CD14-positive monocyte (primary cell): Measurements from ENCODE around the gene RPL38. TPM values are rescaled to one million over a fixed set of nuclear protein-coding genes. Genes with fewer than 3 reads are reported as not detected.
A peak's percentile ranks its signal among the peaks of the same experiment; 100 is the strongest.

Experiments used
- DNase-seq, 3 donors: peaks; one replicate each; pipeline ENCODE4 v3.0.0-alpha.2; 2011 to 2022
- H2AFZ ChIP-seq: 2 replicates; pipeline ENCODE4 v1.6.0; 2012; ENCODE audit warnings: mild to moderate bottlenecking, low read depth, low read length, inconsistent platforms; ENCODE audit not compliant: insufficient read depth, poor library complexity, severe bottlenecking
- H3K27ac ChIP-seq, 2 donors: 1 replicate in 1 of 2; 2 replicates in 1 of 2; pipeline ENCODE4 v1.5.1; 2012 to 2013; ENCODE audit warnings: low read length in 2 of 2, control low read depth in 1 of 2, inconsistent platforms in 1 of 2, low read depth in 1 of 2, mild to moderate bottlenecking in 1 of 2
- H3K27me3 ChIP-seq, 2 donors: one replicate each; pipeline versions ENCODE4 v1.6.0 to v1.6.1; 2011 to 2013; ENCODE audit warnings: low read length in 2 of 2; ENCODE audit not compliant: control insufficient read depth in 2 of 2, insufficient read depth in 2 of 2
- H3K36me3 ChIP-seq, 2 donors: replicated peaks in 1 of 2; 1 replicate in 1 of 2; 2 replicates in 1 of 2; pipeline versions ENCODE4 v1.5.1 to v1.6.1; 2012 to 2013; ENCODE audit warnings: low read length in 2 of 2, control low read depth in 1 of 2, inconsistent platforms in 1 of 2, mild to moderate bottlenecking in 1 of 2; ENCODE audit not compliant: insufficient read depth in 2 of 2, control insufficient read depth in 1 of 2
- H3K4me1 ChIP-seq, 2 donors: 1 replicate in 1 of 2; 2 replicates in 1 of 2; pipeline versions ENCODE4 v1.5.1 to v1.6.1; 2012 to 2013; ENCODE audit warnings: low read length in 2 of 2, control low read depth in 1 of 2, inconsistent platforms in 1 of 2, mild to moderate bottlenecking in 1 of 2, moderate library complexity in 1 of 2; ENCODE audit not compliant: insufficient read depth in 2 of 2, control insufficient read depth in 1 of 2
- H3K4me2 ChIP-seq: replicated peaks from 2 replicates; pipeline ENCODE3; 2012; ENCODE audit warnings: low read length, moderate library complexity, mild to moderate bottlenecking; ENCODE audit not compliant: poor library complexity, severe bottlenecking; ENCODE audit errors: extremely low read depth
- H3K4me3 ChIP-seq, 3 experiments: fragments of 200-600 bp in 1 of 3; sonication (generic) in 1 of 3; replicated peaks in 1 of 3; 1 replicate in 2 of 3; 2 replicates in 1 of 3; pipeline ENCODE4 v1.5.1; 2011 to 2013; ENCODE audit warnings: low read length in 3 of 3, mild to moderate bottlenecking in 3 of 3, control low read depth in 2 of 3, low read depth in 2 of 3, inconsistent platforms in 1 of 3, moderate library complexity in 1 of 3
- H3K79me2 ChIP-seq: 2 replicates; pipeline ENCODE4 v1.6.0; 2012; ENCODE audit warnings: mild to moderate bottlenecking, control low read depth, inconsistent platforms, low read length, moderate library complexity; ENCODE audit not compliant: insufficient read depth
- H3K9ac ChIP-seq: 2 replicates; pipeline ENCODE4 v1.6.0; 2017; ENCODE audit warnings: low read length, mild to moderate bottlenecking; ENCODE audit not compliant: insufficient read depth, poor library complexity, severe bottlenecking
- H3K9me3 ChIP-seq, 2 donors: replicated peaks in 1 of 2; 1 replicate in 1 of 2; 2 replicates in 1 of 2; pipeline versions ENCODE4 v1.5.1 to v1.6.1; 2012 to 2013; ENCODE audit warnings: low read length in 2 of 2, control low read depth in 1 of 2; ENCODE audit not compliant: control insufficient read depth in 1 of 2, insufficient read depth in 1 of 2
- H4K20me1 ChIP-seq: 2 replicates; pipeline ENCODE4 v1.6.0; 2012; ENCODE audit warnings: mild to moderate bottlenecking, low read length, control low read depth, moderate library complexity; ENCODE audit not compliant: insufficient read depth
- H3K27ac Mint-ChIP-seq, 7 donors: one replicate each; pipeline ENCODE4 v1.8.0; 2020; ENCODE audit warnings: mild to moderate bottlenecking in 7 of 7, mixed read lengths in 7 of 7, moderate library complexity in 6 of 7, inconsistent platforms in 2 of 7
- H3K27me3 Mint-ChIP-seq, 3 donors: one replicate each; pipeline ENCODE4 v1.8.0; 2021 to 2022; ENCODE audit warnings: low read depth in 3 of 3, mild to moderate bottlenecking in 3 of 3, mixed read lengths in 3 of 3, moderate library complexity in 3 of 3, inconsistent platforms in 1 of 3
- H3K36me3 Mint-ChIP-seq, 2 donors: one replicate each; pipeline ENCODE4 v1.8.0; 2020; ENCODE audit warnings: mixed read lengths in 2 of 2, inconsistent platforms in 1 of 2, mild to moderate bottlenecking in 1 of 2
- H3K4me1 Mint-ChIP-seq: one replicate; pipeline ENCODE4 v1.8.0; 2020; ENCODE audit warnings: mild to moderate bottlenecking, mixed read lengths
- H3K4me3 Mint-ChIP-seq, 2 donors: one replicate each; pipeline ENCODE4 v1.8.0; 2020; ENCODE audit warnings: mild to moderate bottlenecking in 2 of 2, mixed read lengths in 2 of 2, moderate library complexity in 1 of 2
- H3K9me3 Mint-ChIP-seq, 7 donors: one replicate each; pipeline ENCODE4 v1.8.0; 2020 to 2022; ENCODE audit warnings: mixed read lengths in 7 of 7, mild to moderate bottlenecking in 6 of 7, moderate library complexity in 6 of 7, inconsistent platforms in 2 of 7
- WGBS: methylation state at CpG from one replicate; pipeline ENCODE4 v1.1.5; 2013; ENCODE audit warnings: missing lambda C conversion rate; ENCODE audit not compliant: insufficient coverage; 5-methylcytosine and 5-hydroxymethylcytosine counted together
- intact Hi-C, 2 donors: fragments of 100-400 bp; cut with micrococcal nuclease; formaldehyde crosslinking; loops; one replicate each; pipeline versions ENCODE4 v1.15.0 to v1.15.1; 2023
- polyA plus RNA-seq, 3 donors: library from polyadenylated mRNA; depleted of rRNA in 1 of 3; unstranded in 2 of 3; stranded (reverse) in 1 of 3; fragments of 300-500 nt in 2 of 3; fragments of >200 nt in 1 of 3; fragmentation: Illumina TruSeq in 2 of 3; gene quantifications; 1 replicate in 2 of 3; 2 replicates in 1 of 3; pipeline ENCODE4 v1.2.3, GENCODE V29; 2012 to 2021
- TF ChIP-seq, protein P1 (sequence below): fragments of 200-600 bp; IDR thresholded peaks from one replicate; pipeline ENCODE4 v1.8.0; 2022; ENCODE audit warnings: antibody characterized with exemption, mild to moderate bottlenecking

Gene RPL38
- polyA plus RNA-seq, 3 donors = 379 to 1,070 (median 919) TPM

DNA sequence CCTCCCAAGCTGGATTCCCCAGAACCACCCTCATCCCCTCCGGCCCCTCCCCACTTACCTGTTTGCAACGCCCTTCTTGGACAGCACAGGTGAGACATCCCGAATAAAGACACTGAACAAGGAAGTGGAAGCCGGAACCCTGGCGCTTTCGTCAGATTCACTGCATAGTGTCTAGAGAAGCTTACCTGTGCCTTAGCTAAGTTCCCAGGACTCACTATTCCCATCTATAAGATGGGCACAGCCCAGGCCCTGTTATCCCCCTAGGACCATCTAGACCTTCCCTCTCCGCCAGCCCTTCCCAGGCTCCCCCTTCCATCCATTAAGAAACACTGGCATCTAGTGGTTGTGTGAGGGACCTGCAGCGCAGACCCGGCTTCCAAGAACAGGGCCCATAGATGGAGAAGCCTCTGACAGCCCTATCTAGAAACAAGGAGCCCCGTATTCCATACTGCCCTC, 26.9 kb upstream of the RPL38 start:
- 74% methylated on average over 6 of the region's 10 CpGs for WGBS
- no peak overlapping the region for H2AFZ ChIP-seq
- H3K4me1 ChIP-seq = no peaks in the 10 kb centered on the region
- H3K27me3 Mint-ChIP-seq = peaks cover 3 to 17% (median 10%) of the 10 kb centered on the region in 3 donors
- H3K4me3 ChIP-seq = no peak overlapping the region
- peak overlapping the region in 1 of 2 donors; percentile 12 for H3K4me3 Mint-ChIP-seq
- no peak overlapping the region for H3K9ac ChIP-seq
- H4K20me1 ChIP-seq = no peaks in the 10 kb centered on the region
- intact Hi-C loops = loop anchor here (2.0 kb wide), 1 partner anchor 748 kb away; no protein-coding TSS in a partner anchor
- H3K36me3 ChIP-seq = no peaks in the 10 kb centered on the region
- no peak overlapping the region for H3K27ac ChIP-seq
- H3K4me1 Mint-ChIP-seq = no peaks in the 10 kb centered on the region
- TF ChIP-seq, protein P1, sequence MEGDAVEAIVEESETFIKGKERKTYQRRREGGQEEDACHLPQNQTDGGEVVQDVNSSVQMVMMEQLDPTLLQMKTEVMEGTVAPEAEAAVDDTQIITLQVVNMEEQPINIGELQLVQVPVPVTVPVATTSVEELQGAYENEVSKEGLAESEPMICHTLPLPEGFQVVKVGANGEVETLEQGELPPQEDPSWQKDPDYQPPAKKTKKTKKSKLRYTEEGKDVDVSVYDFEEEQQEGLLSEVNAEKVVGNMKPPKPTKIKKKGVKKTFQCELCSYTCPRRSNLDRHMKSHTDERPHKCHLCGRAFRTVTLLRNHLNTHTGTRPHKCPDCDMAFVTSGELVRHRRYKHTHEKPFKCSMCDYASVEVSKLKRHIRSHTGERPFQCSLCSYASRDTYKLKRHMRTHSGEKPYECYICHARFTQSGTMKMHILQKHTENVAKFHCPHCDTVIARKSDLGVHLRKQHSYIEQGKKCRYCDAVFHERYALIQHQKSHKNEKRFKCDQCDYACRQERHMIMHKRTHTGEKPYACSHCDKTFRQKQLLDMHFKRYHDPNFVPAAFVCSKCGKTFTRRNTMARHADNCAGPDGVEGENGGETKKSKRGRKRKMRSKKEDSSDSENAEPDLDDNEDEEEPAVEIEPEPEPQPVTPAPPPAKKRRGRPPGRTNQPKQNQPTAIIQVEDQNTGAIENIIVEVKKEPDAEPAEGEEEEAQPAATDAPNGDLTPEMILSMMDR = peak; percentile 69
- peak; percentile 9 to 35 (median 17) for DNase-seq
- H3K9me3 ChIP-seq = no peaks in the 10 kb centered on the region
- H3K36me3 Mint-ChIP-seq = no peaks in the 10 kb centered on the region
- H3K27me3 ChIP-seq = no peaks in the 10 kb centered on the region
- peak overlapping the region in 1 of 7 donors; percentile 41 for H3K27ac Mint-ChIP-seq
- H3K9me3 Mint-ChIP-seq = peaks cover 0 to 4% (median 3%) of the 10 kb centered on the region in 7 donors
- no peaks in the 10 kb centered on the region for H3K79me2 ChIP-seq
- H3K4me2 ChIP-seq = no peak overlapping the region

DNA sequence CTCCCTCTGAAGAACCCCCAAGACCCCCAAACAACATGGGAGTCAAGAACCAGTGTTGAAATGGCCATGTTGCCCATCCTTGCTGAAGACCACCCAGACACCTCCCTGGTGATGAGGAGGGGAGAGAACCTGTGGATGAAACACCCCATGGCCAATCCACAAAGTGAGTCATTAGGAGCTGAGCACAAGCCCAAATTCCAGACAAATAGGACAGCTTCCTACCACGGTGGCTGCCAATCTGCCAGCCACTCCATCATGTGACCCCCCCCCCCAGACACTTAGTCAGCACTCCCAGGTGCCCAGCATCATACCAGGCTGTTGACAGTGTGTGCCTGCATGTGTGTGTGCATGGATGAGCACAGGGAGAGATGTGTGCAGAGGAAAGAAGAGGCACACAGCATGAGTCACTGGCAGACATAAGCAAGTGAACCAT, 26.4 kb upstream of the RPL38 start:
- H2AFZ ChIP-seq = no peak overlapping the region
- no peaks in the 10 kb centered on the region for H3K4me1 Mint-ChIP-seq
- H3K4me1 ChIP-seq = no peaks in the 10 kb centered on the region
- no peaks in the 10 kb centered on the region for H3K36me3 ChIP-seq
- peaks cover 3 to 16% (median 10%) of the 10 kb centered on the region in 3 donors for H3K27me3 Mint-ChIP-seq
- no peaks in the 10 kb centered on the region for H3K79me2 ChIP-seq
- H3K4me3 ChIP-seq = no peak overlapping the region
- H3K4me2 ChIP-seq = no peak overlapping the region
- intact Hi-C loops = loop anchor here (2.0 kb wide), 1 partner anchor 748 kb away; no protein-coding TSS in a partner anchor
- H3K9me3 ChIP-seq = no peaks in the 10 kb centered on the region
- H3K36me3 Mint-ChIP-seq = no peaks in the 10 kb centered on the region
- WGBS = 0% methylated on average over 1 of the region's 1 CpG
- peak in 1 of 3 donors; percentile 21 for DNase-seq
- TF ChIP-seq, protein P1 = no peak
- no peak overlapping the region for H3K27ac ChIP-seq
- peaks cover 0 to 4% (median 3%) of the 10 kb centered on the region in 7 donors for H3K9me3 Mint-ChIP-seq
- H3K27ac Mint-ChIP-seq = peak overlapping the region in 1 of 7 donors; percentile 50
- no peaks in the 10 kb centered on the region for H3K27me3 ChIP-seq
- H3K4me3 Mint-ChIP-seq = no peak overlapping the region
- H4K20me1 ChIP-seq = no peaks in the 10 kb centered on the region
- no peak overlapping the region for H3K9ac ChIP-seq
